GM19467 (cell line): ENCODE measurements around the gene SDSL.

Experiments used
- ATAC-seq: cut with Tn5 transposase; IDR thresholded peaks from one replicate; pipeline ENCODE4 v1.9.1; 2021; ENCODE audit warnings: mild to moderate bottlenecking, moderate library complexity; ENCODE audit not compliant: unreplicated experiment

SDSL gene

DNA sequence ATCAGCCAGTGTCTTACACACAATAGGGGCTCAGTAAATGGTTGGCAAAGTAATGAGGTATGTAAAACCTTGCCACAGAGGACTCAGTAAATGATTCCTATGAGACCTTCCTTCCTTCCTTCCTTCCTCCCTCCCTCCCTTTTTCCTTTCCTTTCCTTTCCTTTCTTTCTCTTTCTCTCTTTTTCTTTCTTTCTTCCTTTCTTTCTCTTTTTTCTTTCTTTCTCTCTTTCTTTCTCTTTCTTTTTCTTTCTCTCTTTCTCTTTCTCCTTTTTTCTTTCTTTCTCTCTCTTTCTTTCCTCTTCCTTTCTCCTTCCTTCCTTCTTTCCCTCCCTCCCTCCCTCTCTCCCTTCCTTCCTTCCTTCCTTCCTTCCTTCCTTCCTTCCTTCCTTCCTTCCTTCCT lies 26.0 kb upstream of the SDSL start:
- ATAC-seq: no peak

DNA sequence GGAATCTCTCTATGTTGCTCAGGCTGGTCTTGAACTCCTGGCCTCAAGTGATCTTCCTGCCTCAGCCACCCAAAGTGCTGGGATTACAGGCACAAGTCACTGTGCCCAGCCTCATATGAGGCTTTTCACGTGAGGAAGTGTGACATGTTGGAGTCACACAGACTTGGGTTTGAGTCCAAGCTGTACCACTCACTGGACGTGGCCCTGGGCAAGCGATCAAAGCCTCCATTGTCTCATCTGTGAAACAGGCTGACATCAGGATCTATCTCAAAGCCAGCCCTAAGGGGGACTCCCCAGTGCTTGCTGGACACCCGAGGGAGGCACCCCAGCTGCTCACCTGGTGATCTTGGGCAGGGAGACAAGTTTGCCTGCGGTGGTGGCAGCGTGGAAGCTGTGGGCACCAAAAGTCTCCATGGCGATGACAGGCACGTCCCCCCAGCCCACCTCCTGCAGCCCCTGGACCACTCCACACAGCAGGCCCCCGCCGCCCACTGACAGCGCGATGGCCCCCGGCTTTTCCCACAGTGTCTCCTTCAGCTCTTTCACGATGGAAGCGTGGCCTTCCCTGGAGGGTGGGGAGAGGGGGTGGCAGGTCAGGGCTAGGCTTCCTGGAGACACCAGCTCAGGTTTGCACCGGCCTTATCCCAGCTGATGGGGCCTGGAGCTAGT lies 25.2 kb upstream of the SDSL start:
- no peak for ATAC-seq

DNA sequence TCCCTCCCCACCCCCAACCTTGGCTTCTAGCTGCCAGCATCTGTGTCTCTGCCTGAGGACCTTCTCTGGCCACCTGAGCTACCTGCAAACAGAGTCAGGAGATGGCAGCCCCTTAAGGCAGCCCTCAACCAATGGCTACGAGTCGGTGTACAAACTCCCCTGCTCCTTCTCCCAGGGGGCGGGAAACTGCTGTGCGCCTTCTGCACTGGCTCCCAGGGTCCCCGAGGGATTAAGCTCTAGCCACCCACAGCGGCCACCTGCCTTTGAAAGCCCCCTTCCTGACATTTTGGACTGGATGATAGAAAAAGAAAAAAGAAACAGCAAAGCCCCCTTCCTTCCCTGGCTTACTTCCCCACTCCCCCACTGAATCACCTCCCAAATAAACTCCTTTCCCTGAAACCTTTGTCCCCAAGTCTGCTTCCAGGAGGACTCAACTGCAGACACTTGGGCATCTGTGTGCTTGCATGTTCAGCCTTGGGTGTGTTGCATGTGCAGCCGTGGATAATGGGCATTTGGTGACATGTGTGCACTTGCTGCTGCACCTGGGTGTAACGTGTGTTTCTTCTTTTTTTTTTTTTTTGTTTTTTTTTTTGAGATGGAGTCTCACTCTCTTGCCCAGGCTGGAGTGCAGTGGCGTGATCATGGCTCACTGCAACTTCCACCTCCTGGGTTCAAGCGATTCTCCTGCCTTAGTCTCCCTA lies 24.5 kb upstream of the SDSL start:
- ATAC-seq: no peak

GRCh38 chr12:113398346-113399290 lies 23.6 kb upstream of the SDSL start:
- ATAC-seq: no peak

DNA sequence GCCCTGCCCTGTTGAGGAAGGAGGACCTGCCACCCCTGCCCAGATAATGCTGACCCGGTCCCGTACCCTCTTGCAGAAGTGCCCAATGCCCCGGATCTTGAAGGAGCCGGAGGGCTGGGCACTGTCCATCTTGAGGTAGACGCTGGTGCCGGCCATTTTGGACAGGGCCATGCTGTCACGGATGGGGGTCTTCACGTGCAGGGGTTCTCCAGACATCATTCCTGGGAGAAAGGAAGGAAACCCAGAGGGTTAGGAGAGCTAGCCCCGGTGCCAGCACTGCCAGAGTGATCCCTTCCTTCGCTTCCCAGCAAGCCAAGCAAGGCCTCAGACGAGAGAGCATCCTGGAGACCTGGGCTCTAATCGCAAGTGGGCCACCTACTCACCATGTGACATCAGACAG lies 22.7 kb upstream of the SDSL start:
- ATAC-seq: no peak

DNA sequence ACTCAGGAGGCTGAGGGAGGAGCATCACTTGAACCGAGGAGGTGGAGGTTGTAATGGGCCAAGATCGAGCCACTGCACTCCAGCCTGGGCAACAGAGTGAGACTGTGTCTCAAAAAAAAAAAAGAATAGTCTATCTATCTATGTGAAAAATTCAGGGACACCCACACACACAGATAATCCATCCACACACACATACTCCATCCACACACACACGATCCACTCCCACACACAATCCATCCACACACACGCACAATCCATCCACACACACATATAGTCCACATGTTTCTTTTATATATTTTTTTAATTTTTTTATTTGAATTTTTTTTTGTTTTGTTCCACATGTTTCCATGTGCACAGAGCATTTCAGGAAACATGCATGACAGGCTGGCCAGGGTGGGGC lies 21.8 kb upstream of the SDSL start:
- ATAC-seq: no peak

- no peak for ATAC-seq
These were observed 20.8 kb upstream of the SDSL start for GRCh38 chr12:113401066-113402000.

- ATAC-seq: no peak
These were observed 19.5 kb upstream of the SDSL start for GRCh38 chr12:113402586-113403260.

DNA sequence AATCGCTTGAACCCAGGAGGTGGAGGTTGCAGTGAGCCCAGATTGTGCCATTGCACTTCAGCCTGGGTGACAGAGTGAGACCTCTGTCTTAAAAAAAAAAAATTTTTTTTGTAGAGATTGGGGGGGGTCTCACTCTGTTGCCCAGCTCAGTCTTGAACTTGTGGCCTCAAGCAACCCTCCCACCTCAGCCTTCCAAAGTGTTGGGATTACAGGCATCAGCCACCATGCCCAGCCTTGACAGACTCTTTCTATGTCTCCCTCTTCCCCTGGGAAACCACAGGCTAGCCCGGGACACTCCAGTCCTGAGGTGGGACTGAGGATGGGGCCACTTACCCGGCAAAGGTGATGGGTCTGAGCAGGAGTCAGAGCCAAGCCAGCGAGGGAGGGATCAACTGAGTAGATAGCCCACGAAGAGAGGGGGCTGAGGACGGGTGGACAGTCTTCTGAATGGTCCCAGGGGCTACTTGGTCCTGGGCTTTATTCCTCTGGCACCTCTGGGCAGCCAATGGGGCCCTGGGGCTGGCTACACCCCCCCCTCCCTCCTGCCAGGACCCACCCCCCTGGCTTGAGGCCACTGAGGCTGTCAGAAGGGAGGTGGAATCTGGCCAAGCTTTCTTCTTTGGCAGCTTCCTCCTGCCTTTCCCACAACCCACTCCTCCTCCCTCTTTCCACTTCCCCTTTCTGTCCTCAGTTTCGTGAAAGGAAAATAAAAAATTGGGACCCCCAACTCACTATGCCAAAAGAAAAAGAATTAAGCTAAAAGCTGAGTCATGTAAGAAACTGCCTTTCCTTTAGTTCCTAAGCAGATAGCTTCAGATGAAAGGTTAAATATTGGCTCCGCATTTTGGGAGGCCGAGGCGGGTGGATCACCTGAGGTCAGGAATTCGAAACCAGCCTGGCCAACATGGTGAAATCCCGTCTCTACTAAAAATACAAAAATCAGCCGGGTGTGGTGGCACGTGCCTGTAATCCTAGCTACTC lies 18.5 kb upstream of the SDSL start, which contains the start of gene SDS:
Gene SDS, minus strand, starts transcription at position 453 of the 981 bp plus-strand sequence. CDS start 4,179 bp downstream, outside the sequence.
- ATAC-seq: no peak

- ATAC-seq: no peak
These were observed 16.5 kb upstream of the SDSL start for GRCh38 chr12:113405694-113406093.

GRCh38 chr12:113407931-113408600 lies 14.1 kb upstream of the SDSL start:
- ATAC-seq: no peak

- no peak for ATAC-seq
These were observed 13.4 kb upstream of the SDSL start for GRCh38 chr12:113408756-113409298.

DNA sequence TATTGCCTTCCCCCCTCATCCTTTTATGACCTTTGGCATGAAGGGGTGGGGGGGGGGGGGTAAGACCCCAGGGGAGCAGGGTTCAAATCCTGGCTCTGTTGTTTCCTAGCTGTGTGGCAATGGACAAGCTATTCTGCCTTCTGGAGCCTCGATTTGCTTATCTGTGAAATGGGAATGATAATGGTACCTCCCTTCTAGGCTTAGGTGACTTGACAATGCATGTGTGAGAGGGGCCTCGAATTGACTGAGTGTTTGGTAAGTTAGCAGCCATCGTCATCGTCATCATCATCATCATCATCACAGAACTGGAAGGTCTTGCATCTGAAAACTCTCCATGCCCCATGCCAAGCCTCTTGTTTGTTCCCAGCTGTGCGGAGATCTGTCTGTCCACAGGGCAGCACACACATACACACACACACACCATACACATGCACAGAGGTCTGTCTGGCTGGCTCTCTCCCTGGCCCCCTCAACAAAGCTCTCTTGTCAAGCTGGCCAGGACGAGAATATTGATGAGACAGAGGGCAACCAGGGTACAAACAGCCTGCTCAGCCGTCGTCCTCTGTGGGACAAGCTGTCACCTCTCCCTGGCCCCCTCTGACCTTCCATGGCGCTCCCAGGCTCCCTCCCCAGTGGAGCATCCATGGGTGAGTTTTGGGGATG lies 12.6 kb upstream of the SDSL start:
- no peak for ATAC-seq

GRCh38 chr12:113413488-113413939 lies 8.7 kb upstream of the SDSL start:
- no peak for ATAC-seq

DNA sequence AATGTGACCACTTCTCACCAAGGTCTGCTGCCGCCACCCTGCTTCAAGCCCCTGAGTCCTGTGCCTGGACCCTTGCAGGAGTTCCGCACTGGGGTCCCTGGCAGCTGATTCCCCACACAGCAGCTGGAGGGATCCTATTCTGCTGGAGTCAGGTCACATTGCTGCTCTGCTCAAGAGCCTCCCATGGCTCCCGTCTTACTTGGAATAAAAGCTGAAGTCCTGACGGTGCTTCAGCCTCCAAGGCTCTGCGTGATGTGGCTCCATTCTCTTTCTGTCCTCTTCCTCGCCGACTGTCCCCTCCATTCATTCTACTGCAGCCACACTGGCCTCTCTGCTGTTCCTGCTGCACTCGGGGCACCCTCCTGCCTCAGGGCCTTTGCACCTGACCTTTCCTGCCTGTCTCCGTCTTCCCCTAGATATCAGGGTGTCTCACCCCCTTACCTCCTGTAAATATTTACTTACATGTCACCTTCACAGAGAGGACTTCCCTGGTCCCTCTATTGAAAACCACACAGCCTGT lies 7.6 kb upstream of the SDSL start:
- no peak for ATAC-seq

DNA sequence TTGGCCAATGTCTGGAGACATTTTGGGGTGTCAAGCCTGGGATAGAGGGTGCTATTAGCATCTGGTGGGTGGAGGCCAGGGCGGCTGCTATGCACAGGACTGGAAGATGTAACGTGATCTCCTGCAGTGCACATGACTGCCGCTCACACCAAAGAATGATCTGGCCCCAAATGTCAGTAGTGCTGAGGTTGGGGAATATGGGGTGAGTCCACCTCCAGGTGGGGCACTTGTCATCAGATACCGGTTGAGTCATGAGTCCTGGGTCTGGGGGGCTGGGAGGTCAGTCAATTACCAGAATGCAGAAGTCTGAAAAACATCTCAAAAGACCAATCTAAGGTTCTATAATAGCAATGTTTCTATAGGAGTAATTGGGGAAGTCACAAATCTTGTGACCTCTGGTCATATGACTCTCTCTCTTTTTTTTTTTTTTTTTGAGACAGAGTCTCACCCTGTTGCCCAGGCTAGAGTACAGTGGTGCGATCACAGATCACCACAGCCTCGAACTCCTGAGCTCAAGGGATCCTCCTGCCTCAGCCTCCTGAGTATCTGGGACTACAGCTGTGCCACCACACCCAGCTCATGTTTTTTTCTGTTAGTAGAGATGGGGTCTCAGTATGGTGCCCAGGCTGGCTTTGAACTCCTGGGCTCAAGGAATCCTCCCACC lies 6.0 kb upstream of the SDSL start:
- ATAC-seq: no peak
